Stomach (tissue), 9 donors: ENCODE results near the gene ATP23. TPM values are rescaled to one million over a fixed set of nuclear protein-coding genes. Genes with fewer than 3 reads are reported as not detected.
A peak's percentile ranks its signal among the peaks of the same experiment; 100 is the strongest.

Source experiments
- DNase-seq, 2 donors: peaks; one replicate each; pipeline versions ENCODE4 v3.0.0 to v3.0.0-alpha.2; 2013 to 2019
- H3K27ac ChIP-seq, 5 donors: fragments of 200-600 bp in 4 of 5; sonication (generic) in 4 of 5; one replicate each; pipeline ENCODE4 v1.5.1; 2013 to 2019; ENCODE audit warnings: mild to moderate bottlenecking in 1 of 5, moderate library complexity in 1 of 5
- H3K27me3 ChIP-seq, 3 donors: fragments of 200-600 bp; sonication (generic); one replicate each; pipeline ENCODE4 v1.5.1; 2017 to 2019; ENCODE audit warnings: mixed run types in 1 of 3
- H3K36me3 ChIP-seq, 4 donors: fragments of 200-600 bp; sonication (generic); 1 replicate in 3 of 4; 2 replicates in 1 of 4; pipeline ENCODE4 v1.5.1; 2016 to 2019
- H3K4me1 ChIP-seq, 4 donors: fragments of 200-600 bp; sonication (generic); one replicate each; pipeline ENCODE4 v1.5.1; 2016 to 2019
- H3K4me3 ChIP-seq, 4 donors: fragments of 200-600 bp; sonication (generic) in 3 of 4; one replicate each; pipeline ENCODE4 v1.5.1; 2016 to 2019; ENCODE audit warnings: mild to moderate bottlenecking in 1 of 4
- H3K9me3 ChIP-seq, 4 donors: fragments of 200-600 bp; sonication (generic); one replicate each; pipeline ENCODE4 v1.5.1; 2016 to 2019
- EP300 ChIP-seq: sonication (generic); formaldehyde crosslinking; IDR thresholded peaks from one replicate; pipeline ENCODE4 v1.6.1; 2017; ENCODE audit warnings: antibody characterized with exemption
- POLR2A ChIP-seq, 4 donors: fragments of 450-650 bp; IDR thresholded peaks; one replicate each; pipeline ENCODE4 v1.6.1; 2016; ENCODE audit warnings: antibody characterized with exemption in 4 of 4, control low read depth in 2 of 4, mild to moderate bottlenecking in 1 of 4, moderate library complexity in 1 of 4
- POLR2AphosphoS5 ChIP-seq, 3 donors: sonication (generic); formaldehyde crosslinking; IDR thresholded peaks; one replicate each; pipeline ENCODE4 v1.6.1; 2016; ENCODE audit warnings: antibody characterized with exemption in 3 of 3
- WGBS, 5 donors: extraction: QIAGEN DNeasy Blood & Tissue Kit in 3 of 5; methylation state at CpG; one replicate each; pipeline versions ENCODE4 v1.1.5 to v1.1.7; 2013 to 2018; 5-methylcytosine and 5-hydroxymethylcytosine counted together
- intact Hi-C: fragments of 100-400 bp; cut with DNase I; formaldehyde crosslinking; loops from one replicate; pipeline ENCODE4 v1.15.1; 2023; ENCODE audit warnings: low total_unique reads
- polyA plus RNA-seq, 3 donors: library from polyadenylated mRNA; stranded (reverse); fragments of 200-250 nt; gene quantifications; one replicate each; pipeline ENCODE4 v1.2.3, GENCODE V29; 2013
- total RNA-seq, 5 donors: library from RNA; depleted of rRNA; stranded (reverse); fragments of >200 nt; gene quantifications; one replicate each; pipeline versions ENCODE4 v1.1.0 to v1.2.3, GENCODE V29; 2014 to 2016
- TF ChIP-seq, protein P1 (sequence below), 7 experiments: fragments of 450-650 bp in 4 of 7; fragments of 200-600 bp in 3 of 7; sonication (generic) in 3 of 7; IDR thresholded peaks; one replicate each; pipeline ENCODE4 v1.5.1; 2016 to 2019; ENCODE audit warnings: antibody characterized with exemption in 7 of 7, control low read depth in 2 of 7, mild to moderate bottlenecking in 1 of 7
- donor health status: healthy with polysubstance abuse.
- donor health status: Bipolar disorder and iron deficiency.
- donor health status: healthy.

The ATP23 gene
- total and polyA plus RNA-seq, 8 donors: 4.1 to 18.0 (median 6.9) TPM

DNA sequence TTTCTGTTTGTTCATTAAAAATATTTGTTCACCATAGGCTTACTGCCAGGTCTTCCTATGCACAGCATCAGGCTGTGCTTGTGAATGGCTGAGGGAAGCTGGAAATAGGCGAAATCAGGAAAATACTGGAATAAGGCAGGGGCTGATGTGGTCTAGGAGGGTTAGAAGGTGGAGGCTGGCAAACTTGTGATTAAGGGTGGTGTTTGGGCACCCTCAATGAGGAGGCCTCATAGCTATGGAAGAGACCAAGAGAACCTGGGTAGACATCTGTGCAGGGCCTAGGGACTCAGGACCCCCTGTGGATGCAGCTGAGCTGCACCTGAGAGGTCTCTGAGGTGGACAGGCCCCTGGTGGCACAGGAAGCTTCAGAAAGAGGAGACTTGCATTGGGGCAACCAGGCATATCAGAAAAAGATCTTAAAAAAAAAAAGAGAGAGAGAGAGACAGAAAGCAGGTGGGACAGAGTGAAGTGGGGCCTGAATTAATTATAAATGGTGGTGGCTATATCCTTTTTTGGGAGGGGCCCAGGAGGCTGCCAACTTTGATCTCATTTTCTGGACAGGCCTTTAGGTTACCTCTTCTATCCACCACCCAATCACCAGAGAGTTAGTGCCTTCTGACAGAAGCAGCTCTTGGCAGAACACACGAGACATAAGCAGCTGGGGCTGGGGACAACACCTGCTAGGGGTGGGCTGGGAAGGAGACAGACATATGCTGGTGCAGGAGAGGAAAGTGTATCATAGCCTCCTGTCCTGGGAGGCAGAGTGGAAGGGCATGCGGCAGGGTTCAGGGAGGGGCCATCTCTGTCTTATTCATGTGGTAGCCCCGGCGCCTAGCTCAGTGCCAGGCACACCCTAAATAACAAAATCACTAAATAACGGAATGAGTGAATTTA is 46.7 kb upstream of the ATP23 start:
- Histone ChIP-seq H3K4me3 (peak overlapping the region in 1 of 4 donors; percentile 10), H3K4me1 (peaks cover 82 to 100% (median 91%) of the 10 kb centered on the region in 4 donors), H3K27me3 (no peaks in the 10 kb centered on the region), H3K27ac (peak overlapping the region; percentile 79 to 98 (median 97)), H3K36me3 (no peaks in the 10 kb centered on the region), H3K9me3 (no peaks in the 10 kb centered on the region)
- TF ChIP-seq POLR2AphosphoS5 (IDR thresholded peaks at IDR 0.05): no peak
- TF ChIP-seq EP300: no peak
- TF ChIP-seq POLR2A (IDR thresholded peaks at IDR 0.05): no peak
- TF ChIP-seq, protein P1, sequence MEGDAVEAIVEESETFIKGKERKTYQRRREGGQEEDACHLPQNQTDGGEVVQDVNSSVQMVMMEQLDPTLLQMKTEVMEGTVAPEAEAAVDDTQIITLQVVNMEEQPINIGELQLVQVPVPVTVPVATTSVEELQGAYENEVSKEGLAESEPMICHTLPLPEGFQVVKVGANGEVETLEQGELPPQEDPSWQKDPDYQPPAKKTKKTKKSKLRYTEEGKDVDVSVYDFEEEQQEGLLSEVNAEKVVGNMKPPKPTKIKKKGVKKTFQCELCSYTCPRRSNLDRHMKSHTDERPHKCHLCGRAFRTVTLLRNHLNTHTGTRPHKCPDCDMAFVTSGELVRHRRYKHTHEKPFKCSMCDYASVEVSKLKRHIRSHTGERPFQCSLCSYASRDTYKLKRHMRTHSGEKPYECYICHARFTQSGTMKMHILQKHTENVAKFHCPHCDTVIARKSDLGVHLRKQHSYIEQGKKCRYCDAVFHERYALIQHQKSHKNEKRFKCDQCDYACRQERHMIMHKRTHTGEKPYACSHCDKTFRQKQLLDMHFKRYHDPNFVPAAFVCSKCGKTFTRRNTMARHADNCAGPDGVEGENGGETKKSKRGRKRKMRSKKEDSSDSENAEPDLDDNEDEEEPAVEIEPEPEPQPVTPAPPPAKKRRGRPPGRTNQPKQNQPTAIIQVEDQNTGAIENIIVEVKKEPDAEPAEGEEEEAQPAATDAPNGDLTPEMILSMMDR (IDR thresholded peaks at IDR 0.05): no peak
- intact Hi-C loops: loop anchor here (5.0 kb wide), 1 partner anchor 52 kb away; no protein-coding TSS in a partner anchor
- 54 to 74% (median 58%) methylated on average over 6 of the region's 6 CpGs for WGBS, 5 donors
- peak in 1 of 2 donors; percentile 54 for DNase-seq

DNA sequence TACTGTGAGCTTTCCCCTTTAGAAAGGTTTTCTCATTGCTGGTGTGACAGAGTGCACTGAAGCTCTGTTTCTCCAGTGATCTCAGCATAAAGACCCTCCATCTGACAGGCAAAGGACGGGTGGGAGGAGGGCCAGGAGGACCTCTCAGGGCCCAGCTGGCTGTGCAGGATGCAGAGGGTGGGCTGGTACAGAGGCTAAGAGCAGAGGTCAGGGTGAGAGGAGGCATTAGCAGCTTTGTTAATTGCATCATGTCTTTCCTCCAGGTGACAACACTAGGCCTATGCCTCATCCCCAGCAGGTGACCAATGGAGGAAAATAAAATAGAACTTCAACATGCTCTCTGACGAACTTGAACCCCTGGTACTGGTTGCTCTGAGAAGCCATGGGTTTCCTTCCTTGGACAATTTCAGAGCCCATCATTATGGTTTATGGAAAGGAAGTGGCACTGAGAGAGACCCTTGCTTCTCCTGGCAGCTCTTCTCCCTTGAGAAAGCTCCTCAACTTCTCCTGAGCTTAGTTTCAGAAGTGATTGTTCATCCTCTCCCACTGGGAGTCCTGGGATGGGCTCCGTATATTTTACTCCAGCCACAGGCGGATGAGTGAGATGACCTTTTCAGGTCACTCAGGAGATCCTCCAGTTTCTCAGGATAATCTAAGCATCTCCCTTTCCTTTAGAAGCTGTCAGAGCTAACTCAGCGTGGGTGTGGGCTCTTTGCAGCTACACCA is 45.8 kb upstream of the ATP23 start:
- no peak for DNase-seq
- Histone ChIP-seq H3K9me3 (no peaks in the 10 kb centered on the region), H3K4me1 (peaks cover 73 to 92% (median 84%) of the 10 kb centered on the region in 4 donors), H3K4me3 (peak overlapping the region in 3 of 4 donors; percentile 55 to 66 (median 66)), H3K27ac (peak overlapping the region; percentile 79 to 98 (median 97)), H3K36me3 (no peaks in the 10 kb centered on the region), H3K27me3 (no peaks in the 10 kb centered on the region)
- intact Hi-C loops: loop anchor here (5.0 kb wide), 1 partner anchor 53 kb away; no protein-coding TSS in a partner anchor
- TF ChIP-seq, protein P1 (IDR thresholded peaks at IDR 0.05): no peak
- TF ChIP-seq POLR2AphosphoS5 (IDR thresholded peaks at IDR 0.05): no peak
- no peak for TF ChIP-seq EP300
- TF ChIP-seq POLR2A (IDR thresholded peaks at IDR 0.05): no peak
- WGBS, 5 donors: 62 to 70% (median 67%) methylated on average over 5 of the region's 5 CpGs

DNA sequence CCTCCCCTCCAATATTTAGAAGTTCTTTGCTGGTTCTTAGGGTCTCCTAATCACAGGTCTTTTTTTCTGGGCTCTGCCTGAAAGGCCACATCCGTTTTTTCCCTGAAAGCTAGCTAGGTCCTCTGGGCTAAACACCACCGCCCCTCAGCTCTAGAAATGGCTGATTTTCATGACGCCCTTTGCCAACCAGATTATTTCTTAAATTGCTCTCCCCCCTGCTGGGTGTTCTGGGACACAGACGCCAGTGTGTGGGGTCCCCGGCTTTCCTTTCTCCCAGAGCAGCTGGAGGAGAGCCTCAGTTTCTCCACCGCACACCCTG is 45.3 kb upstream of the ATP23 start:
- peak overlapping the region; percentile 79 to 98 (median 97) for H3K27ac ChIP-seq
- WGBS, 5 donors: 12 to 23% (median 14%) methylated on average over 6 of the region's 6 CpGs
- H3K36me3 ChIP-seq: no peaks in the 10 kb centered on the region
- peak overlapping the region; percentile 55 to 67 (median 66) for H3K4me3 ChIP-seq
- H3K4me1 ChIP-seq: peaks cover 68 to 87% (median 81%) of the 10 kb centered on the region in 4 donors
- DNase-seq: peak in 1 of 2 donors; percentile 73
- no peaks in the 10 kb centered on the region for H3K9me3 ChIP-seq
- H3K27me3 ChIP-seq: no peaks in the 10 kb centered on the region
- TF ChIP-seq, protein P1 (IDR thresholded peaks at IDR 0.05): peak in 1 of 7 experiments; percentile 5
- no peak for TF ChIP-seq POLR2AphosphoS5 (IDR thresholded peaks at IDR 0.05)
- intact Hi-C loops: loop anchor here (5.0 kb wide), 1 partner anchor 54 kb away; no protein-coding TSS in a partner anchor
